ENCODE results near the gene ASXL2.

The ASXL2 gene

GRCh38 chr2:25726522-25726921, 151.8 kb downstream of the ASXL2 start:
- H3K4me3 ChIP-seq (ENCODE audit: low read depth, low read length): no peak overlapping the region
- TF ChIP-seq CTCF (IDR thresholded peaks at IDR 0.05; ENCODE audit: borderline replicate concordance, insufficient read depth, low read depth, low read length): no peak

- no peak overlapping the region for H3K4me3 ChIP-seq (ENCODE audit: low read depth, low read length)
- TF ChIP-seq CTCF (IDR thresholded peaks at IDR 0.05; ENCODE audit: borderline replicate concordance, insufficient read depth, low read depth, low read length): no peak
Observed at GRCh38 chr2:25725877-25726276, 152.4 kb downstream of the ASXL2 start.

- H3K4me3 ChIP-seq (ENCODE audit: low read depth, low read length): no peak overlapping the region
- TF ChIP-seq CTCF (IDR thresholded peaks at IDR 0.05; ENCODE audit: borderline replicate concordance, insufficient read depth, low read depth, low read length): no peak
Observed at GRCh38 chr2:25724756-25725155, 153.5 kb downstream of the ASXL2 start.

GRCh38 chr2:25722224-25722623, 156.1 kb downstream of the ASXL2 start:
- TF ChIP-seq CTCF (IDR thresholded peaks at IDR 0.05; ENCODE audit: borderline replicate concordance, insufficient read depth, low read depth, low read length): no peak
- H3K4me3 ChIP-seq (ENCODE audit: low read depth, low read length): no peak overlapping the region

- TF ChIP-seq CTCF (IDR thresholded peaks at IDR 0.05; ENCODE audit: borderline replicate concordance, insufficient read depth, low read depth, low read length): no peak
- no peak overlapping the region for H3K4me3 ChIP-seq (ENCODE audit: low read depth, low read length)
Observed at GRCh38 chr2:25720575-25720974, 157.7 kb downstream of the ASXL2 start.

- no peak for TF ChIP-seq CTCF (IDR thresholded peaks at IDR 0.05; ENCODE audit: borderline replicate concordance, insufficient read depth, low read depth, low read length)
- H3K4me3 ChIP-seq (ENCODE audit: low read depth, low read length): no peak overlapping the region
Observed at GRCh38 chr2:25714740-25715139, 163.5 kb downstream of the ASXL2 start.

GRCh38 chr2:25712455-25712854, 165.8 kb downstream of the ASXL2 start:
- no peak overlapping the region for H3K4me3 ChIP-seq (ENCODE audit: low read depth, low read length)
- no peak for TF ChIP-seq CTCF (IDR thresholded peaks at IDR 0.05; ENCODE audit: borderline replicate concordance, insufficient read depth, low read depth, low read length)
